Measurements from ENCODE around the gene NF2. TPM values are rescaled to one million over a fixed set of nuclear protein-coding genes. Genes with fewer than 3 reads are reported as not detected.

NF2 gene
- total and polyA plus RNA-seq, 8 donors = 5.8 to 37.6 (median 18.3) TPM

DNA sequence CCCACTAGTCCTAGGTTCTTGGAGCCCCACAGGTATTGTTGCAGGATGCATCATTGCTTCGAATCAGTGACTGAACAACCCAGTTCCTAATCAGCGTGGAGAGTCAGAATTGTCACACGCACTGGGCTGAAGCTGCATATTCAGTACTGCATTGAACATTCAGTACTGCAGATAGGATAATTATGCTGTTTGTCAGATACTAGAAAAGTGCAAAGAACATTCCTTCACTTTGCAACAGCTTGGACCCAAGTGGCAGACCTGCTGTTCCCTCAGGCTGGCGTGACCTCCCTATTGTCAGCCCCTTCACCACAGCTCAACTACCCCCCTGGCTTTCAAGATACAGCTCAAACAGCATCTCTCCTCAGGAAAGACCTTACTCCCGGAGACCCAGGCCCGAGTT is 27.6 kb downstream of the NF2 start:
- Histone ChIP-seq H3K9me3 (no peaks in the 10 kb centered on the region), H3K27me3 (no peaks in the 10 kb centered on the region), H3K27ac (no peak overlapping the region), H3K4me3 (no peak overlapping the region), H3K4me1 (peaks cover 0 to 39% (median 20%) of the 10 kb centered on the region in 4 donors), H3K36me3 (no peaks in the 10 kb centered on the region)
- intact Hi-C loops (cut with DNase I; ENCODE audit: low total_unique reads) = no loop called here
- no peak for DNase-seq
- TF ChIP-seq EP300 (IDR thresholded peaks at IDR 0.05) = no peak
- no peak for TF ChIP-seq POLR2AphosphoS5 (IDR thresholded peaks at IDR 0.05)
- TF ChIP-seq, protein P1, sequence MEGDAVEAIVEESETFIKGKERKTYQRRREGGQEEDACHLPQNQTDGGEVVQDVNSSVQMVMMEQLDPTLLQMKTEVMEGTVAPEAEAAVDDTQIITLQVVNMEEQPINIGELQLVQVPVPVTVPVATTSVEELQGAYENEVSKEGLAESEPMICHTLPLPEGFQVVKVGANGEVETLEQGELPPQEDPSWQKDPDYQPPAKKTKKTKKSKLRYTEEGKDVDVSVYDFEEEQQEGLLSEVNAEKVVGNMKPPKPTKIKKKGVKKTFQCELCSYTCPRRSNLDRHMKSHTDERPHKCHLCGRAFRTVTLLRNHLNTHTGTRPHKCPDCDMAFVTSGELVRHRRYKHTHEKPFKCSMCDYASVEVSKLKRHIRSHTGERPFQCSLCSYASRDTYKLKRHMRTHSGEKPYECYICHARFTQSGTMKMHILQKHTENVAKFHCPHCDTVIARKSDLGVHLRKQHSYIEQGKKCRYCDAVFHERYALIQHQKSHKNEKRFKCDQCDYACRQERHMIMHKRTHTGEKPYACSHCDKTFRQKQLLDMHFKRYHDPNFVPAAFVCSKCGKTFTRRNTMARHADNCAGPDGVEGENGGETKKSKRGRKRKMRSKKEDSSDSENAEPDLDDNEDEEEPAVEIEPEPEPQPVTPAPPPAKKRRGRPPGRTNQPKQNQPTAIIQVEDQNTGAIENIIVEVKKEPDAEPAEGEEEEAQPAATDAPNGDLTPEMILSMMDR (IDR thresholded peaks at IDR 0.05) = no peak
- no peak for TF ChIP-seq POLR2A (IDR thresholded peaks at IDR 0.05)
- 88 to 93% (median 90%) methylated on average over 6 of the region's 6 CpGs for WGBS, 5 donors

DNA sequence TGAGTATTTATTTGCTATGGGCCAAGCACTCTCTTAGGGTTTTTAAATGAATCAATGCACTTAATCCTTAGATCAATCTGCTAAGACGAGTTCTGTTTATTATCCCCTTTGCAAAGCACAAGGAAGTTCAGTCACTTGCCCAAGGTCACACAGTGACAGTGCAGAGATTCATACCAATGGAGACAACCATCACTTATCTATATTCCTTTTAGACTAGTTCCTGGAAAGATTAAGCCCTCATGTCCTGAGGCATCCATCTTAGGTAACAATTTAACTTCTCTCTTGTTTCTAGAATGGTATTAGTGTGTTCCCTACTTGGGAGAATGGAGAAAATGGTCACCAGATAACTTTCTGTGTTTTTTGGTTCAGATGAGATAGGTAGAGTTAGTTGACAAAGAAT is 28.3 kb downstream of the NF2 start:
- peaks cover 0 to 32% (median 19%) of the 10 kb centered on the region in 4 donors for H3K4me1 ChIP-seq
- no peak for DNase-seq
- WGBS, 5 donors = 24 to 64% (median 52%) methylated on average over 1 of the region's 1 CpG
- H3K27me3 ChIP-seq = no peaks in the 10 kb centered on the region
- H3K4me3 ChIP-seq = no peak overlapping the region
- no peaks in the 10 kb centered on the region for H3K9me3 ChIP-seq
- TF ChIP-seq POLR2A (IDR thresholded peaks at IDR 0.05) (no peak), POLR2AphosphoS5 (IDR thresholded peaks at IDR 0.05) (no peak), EP300 (IDR thresholded peaks at IDR 0.05) (no peak)
- TF ChIP-seq, protein P1 (IDR thresholded peaks at IDR 0.05) = no peak
- peaks cover 0 to 2% (median 1%) of the 10 kb centered on the region in 4 donors for H3K36me3 ChIP-seq
- no peak overlapping the region for H3K27ac ChIP-seq
- intact Hi-C loops (cut with DNase I; ENCODE audit: low total_unique reads) = no loop called here

DNA sequence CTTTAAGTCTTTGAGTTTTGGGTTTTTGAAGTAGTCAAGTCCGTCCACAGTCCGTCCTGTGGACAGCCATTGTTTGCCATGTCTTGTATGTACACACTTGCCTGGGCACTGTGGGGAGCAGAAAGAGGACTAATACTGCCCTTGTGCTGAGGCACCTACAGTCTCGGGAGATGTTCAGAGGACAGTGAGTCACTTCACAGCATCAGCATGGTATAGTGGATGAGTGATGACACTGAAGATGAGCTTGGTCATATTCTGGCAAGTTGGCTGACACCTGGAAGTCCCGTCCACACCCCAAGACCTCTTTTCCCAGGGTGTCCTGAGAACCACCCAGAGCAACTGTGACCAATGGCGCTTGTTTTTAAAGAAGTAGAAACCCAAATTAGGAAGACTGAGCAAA is 29.2 kb downstream of the NF2 start:
- DNase-seq = no peak
- 87 to 98% (median 93%) methylated on average over 5 of the region's 5 CpGs for WGBS, 5 donors
- Histone ChIP-seq H3K4me1 (peaks cover 0 to 28% (median 19%) of the 10 kb centered on the region in 4 donors), H3K27ac (no peak overlapping the region), H3K27me3 (no peaks in the 10 kb centered on the region), H3K4me3 (no peak overlapping the region), H3K9me3 (no peaks in the 10 kb centered on the region), H3K36me3 (peaks cover 0 to 12% (median 9%) of the 10 kb centered on the region in 4 donors)
- intact Hi-C loops (cut with DNase I; ENCODE audit: low total_unique reads) = no loop called here
- TF ChIP-seq EP300 (IDR thresholded peaks at IDR 0.05) = no peak
- TF ChIP-seq POLR2A (IDR thresholded peaks at IDR 0.05) = no peak
- TF ChIP-seq, protein P1 (IDR thresholded peaks at IDR 0.05) = no peak
- no peak for TF ChIP-seq POLR2AphosphoS5 (IDR thresholded peaks at IDR 0.05)

DNA sequence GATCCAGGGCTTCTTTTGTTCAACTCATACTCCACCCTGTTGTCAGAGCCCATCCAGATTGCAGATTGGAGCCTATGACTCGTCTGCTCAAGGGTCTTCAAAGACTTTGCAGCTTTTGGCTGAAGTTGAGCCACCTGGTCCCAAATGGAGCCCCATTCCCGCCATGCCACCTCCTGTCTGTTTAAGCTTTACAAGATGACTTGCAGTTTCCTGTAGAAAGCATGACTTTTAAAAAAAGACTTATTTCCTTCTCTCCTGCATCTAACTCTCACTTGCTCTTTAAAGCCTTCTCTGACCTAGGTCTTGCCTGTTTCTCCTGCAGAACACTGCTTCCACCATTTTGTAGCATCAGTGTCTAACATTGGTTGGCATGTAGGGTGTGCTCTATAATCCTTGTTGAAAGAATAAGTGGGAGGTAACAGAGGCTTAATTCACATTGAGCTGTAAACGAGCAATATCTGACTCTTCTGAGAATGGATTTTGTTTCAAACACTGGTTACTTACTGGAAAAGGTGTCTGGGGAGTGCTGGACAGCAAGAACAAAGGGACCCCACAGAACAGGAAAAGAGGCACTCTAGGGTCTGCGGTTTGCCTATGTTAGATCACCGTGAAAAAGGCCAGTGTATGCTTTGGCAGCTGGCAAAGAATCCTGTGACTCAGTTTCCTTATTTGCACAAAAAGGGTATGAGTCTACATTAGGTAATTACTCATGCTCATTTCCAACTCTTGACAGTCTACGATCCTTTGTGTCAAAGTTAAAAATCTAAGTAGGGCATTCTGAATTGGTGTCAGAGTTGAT is 30.3 kb downstream of the NF2 start:
- Histone ChIP-seq H3K4me1 (peaks cover 0 to 28% (median 19%) of the 10 kb centered on the region in 4 donors), H3K36me3 (peaks cover 0 to 22% (median 15%) of the 10 kb centered on the region in 4 donors), H3K27me3 (no peaks in the 10 kb centered on the region), H3K27ac (no peak overlapping the region), H3K9me3 (no peaks in the 10 kb centered on the region), H3K4me3 (no peak overlapping the region)
- 74 to 86% (median 77%) methylated on average over 6 of the region's 6 CpGs for WGBS, 5 donors
- no peak for DNase-seq
- intact Hi-C loops (cut with DNase I; ENCODE audit: low total_unique reads) = no loop called here
- TF ChIP-seq EP300 (IDR thresholded peaks at IDR 0.05) (no peak), POLR2A (IDR thresholded peaks at IDR 0.05) (no peak), POLR2AphosphoS5 (IDR thresholded peaks at IDR 0.05) (no peak)
- TF ChIP-seq, protein P1 (IDR thresholded peaks at IDR 0.05) = no peak
